Neural progenitor cell (in vitro differentiated cells): ENCODE data around the gene JAKMIP3.

Experiments used
- CTCF ChIP-seq: fragments of 200-600 bp; sonication (generic); IDR thresholded peaks from 2 replicates; pipeline ENCODE4 v1.5.1; 2017; ENCODE audit warnings: antibody characterized with exemption, mild to moderate bottlenecking
- EZH2 ChIP-seq: fragments of 200-600 bp; sonication (generic); IDR thresholded peaks from 2 replicates; pipeline ENCODE4 v1.6.1; 2017; ENCODE audit warnings: antibody characterized with exemption, mild to moderate bottlenecking, moderate library complexity

DNA sequence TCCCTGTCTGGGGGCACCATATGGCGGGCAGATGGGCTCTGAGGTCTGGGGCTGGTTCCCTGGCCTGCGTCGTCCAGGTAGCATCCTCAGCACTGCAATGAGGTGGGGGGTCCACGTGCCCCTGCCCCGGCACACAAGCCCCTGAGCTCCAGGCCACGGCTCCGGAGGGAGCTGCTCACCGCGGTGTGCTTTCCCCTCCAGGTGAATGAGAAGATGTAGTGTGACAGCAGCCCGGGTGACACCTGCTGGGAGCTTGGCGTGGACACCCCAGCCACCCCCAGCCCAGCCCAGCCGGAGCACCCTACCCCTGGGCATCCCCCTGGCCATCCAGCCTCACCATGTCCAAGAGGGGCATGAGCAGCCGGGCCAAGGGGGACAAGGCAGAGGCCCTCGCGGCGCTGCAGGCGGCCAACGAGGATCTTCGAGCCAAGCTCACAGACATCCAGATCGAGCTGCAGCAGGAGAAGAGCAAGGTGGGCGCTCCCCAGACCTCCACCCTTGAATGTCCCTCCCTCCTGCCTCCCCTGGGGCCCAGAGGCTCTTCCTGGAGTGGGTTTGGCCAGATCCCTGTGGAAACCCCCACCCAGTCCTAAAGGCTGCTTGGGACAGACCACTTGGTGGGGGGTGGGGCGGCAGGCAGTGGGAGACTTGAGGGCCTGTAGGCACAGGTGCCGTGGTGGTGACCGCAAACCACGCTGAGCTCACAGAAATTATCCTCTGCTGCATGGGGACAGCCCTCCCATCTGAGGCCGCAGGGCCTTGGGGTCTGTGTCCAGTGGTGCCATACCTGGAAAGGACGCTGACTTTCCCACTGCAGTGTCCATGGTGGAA, 38.9 kb downstream of the JAKMIP3 start:
- no peak for TF ChIP-seq EZH2
- TF ChIP-seq CTCF, result no peak
